GM21737 (cell line): ENCODE results near the gene FAM83B.
"Not testable (repeated sequence)": the region's sequence is repeated elsewhere in the genome, so short reads cannot be mapped to it uniquely, and the experiment has no call there.

Experiments used
- ATAC-seq: cut with Tn5 transposase; IDR thresholded peaks from one replicate; pipeline ENCODE4 v1.9.1; 2021; ENCODE audit warnings: mild to moderate bottlenecking, moderate library complexity; ENCODE audit not compliant: unreplicated experiment

The FAM83B gene

DNA sequence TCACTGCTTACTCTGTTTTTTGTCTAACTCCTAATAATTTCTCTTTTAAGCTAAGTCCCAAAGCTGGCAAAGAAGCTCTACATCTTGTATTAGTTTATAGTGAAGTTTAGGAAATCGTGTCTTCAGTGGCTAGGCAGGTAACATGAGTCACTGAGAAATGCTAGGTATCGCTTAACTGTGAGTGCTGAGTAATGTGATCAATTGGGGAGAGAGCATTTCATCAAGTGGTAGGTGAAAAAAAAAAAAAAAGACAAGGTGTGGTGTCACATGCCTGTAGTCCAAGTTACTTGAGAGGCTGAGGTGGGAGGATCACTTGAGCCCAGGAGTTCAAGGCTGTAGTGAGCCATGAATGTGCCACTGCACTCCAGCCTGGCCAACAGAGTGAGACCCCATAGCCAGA lies 125.3 kb downstream of the FAM83B start:
- ATAC-seq = no peak

- ATAC-seq = not testable (repeated sequence)
These were observed 132.6 kb downstream of the FAM83B start for GRCh38 chr6:54979161-54979560.

GRCh38 chr6:54980511-54981275 lies 134.1 kb downstream of the FAM83B start:
- no peak for ATAC-seq

DNA sequence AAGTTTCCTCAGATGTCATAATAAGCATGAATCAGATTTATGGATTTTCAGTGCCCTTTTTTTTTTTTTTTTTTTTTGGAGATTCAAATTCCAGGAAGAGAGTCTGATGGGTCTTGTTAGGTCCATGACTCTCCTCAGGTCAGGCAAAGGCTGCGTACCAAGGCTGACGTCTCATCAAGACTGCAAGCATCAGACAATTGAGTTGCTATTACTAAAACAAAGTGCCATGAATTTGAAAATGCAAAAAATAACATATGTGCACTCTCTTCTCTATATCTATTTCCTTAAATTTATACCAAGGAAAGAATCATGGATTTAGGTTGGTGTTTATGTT lies 134.7 kb downstream of the FAM83B start:
- no peak for ATAC-seq

DNA sequence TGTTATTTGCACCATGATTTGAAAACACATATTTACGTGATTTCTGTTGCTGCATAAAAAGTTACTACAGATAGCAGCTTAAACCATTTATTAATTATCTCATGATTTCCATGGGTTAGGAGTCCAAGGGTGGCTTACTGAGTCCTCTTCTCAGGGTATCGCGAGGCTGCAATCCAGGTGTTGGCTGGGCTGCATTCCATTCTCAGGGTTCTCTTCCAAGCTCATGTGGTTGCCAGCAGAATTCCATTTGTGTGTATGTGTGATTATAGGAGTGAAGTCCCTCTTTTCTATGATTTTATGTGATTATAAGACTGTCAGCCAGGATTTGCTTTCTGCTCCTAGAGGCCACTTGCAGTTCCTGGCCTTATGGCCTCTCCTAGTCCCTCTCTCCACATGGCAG lies 135.1 kb downstream of the FAM83B start:
- no peak for ATAC-seq

DNA sequence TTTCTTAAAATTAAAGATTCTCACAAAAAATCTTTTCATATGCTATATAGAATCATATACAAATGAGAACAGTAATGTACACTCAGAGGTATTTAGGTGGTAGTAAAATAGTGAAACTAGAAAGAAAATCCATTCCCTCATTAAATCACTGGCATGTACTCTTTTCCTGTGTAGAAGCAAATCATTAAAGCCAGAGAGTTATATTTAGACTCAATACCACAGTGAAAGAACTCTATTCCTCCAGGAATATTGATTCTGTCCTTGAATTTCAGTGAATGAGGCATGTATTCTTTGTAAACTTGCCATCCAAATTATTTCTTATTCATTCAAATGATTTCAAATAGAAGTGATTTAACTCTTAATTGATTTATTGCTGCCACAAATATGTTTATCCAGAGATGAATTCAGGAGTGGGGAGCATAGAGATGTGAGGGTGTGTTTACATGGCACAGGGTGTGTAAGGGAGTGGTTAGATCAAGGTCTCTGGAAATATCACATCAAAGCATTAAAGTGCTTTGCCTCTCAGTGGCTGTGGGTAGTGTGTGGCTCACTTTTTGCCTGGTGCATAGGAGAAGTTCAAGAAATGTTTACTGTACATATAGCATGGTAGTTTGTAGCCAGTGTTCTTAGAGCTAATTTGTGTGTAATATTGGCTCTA lies 141.2 kb downstream of the FAM83B start:
- ATAC-seq = no peak

GRCh38 chr6:54988576-54988975 lies 142.0 kb downstream of the FAM83B start:
- no peak for ATAC-seq

GRCh38 chr6:54990001-54990400 lies 143.4 kb downstream of the FAM83B start:
- ATAC-seq = no peak
